NT2/D1 (cell line): ENCODE results near the gene UPK3BL2.
"Not testable (repeated sequence)": the region's sequence is repeated elsewhere in the genome, so short reads cannot be mapped to it uniquely, and the experiment has no call there.

Source experiments
- YY1 ChIP-seq: IDR thresholded peaks from 2 replicates; pipeline ENCODE4 v1.6.1; 2011; ENCODE audit not compliant: insufficient read length, insufficient read depth
- ZNF274 ChIP-seq: IDR thresholded peaks from 2 replicates; pipeline ENCODE4 v1.6.1; 2011; ENCODE audit warnings: mild to moderate bottlenecking, low read depth, low read length

- TF ChIP-seq ZNF274, YY1: not testable (repeated sequence)
Measured at GRCh38 chr7:102527822-102528793, 15.4 kb downstream of the UPK3BL2 start.
